ENCODE measurements around the gene NSFL1C.
"Not testable (repeated sequence)": the region's sequence is repeated elsewhere in the genome, so short reads cannot be mapped to it uniquely, and the experiment has no call there.

The NSFL1C gene

GRCh38 chr20:1505871-1506270 lies 39.2 kb upstream of the NSFL1C start:
- Histone ChIP-seq H3K36me3 (no peaks in the 10 kb centered on the region), H3K27me3 (peaks cover 0 to 2% of the 10 kb centered on the region in 2 donors), H3K9me3 (peaks cover 0 to 7% (median 0%) of the 10 kb centered on the region in 3 donors), H3K27ac (no peak overlapping the region), H3K4me3 (no peak overlapping the region), H3K4me1 (peaks cover 0 to 4% (median 0%) of the 10 kb centered on the region in 4 donors)
- DNase-seq = no peak
- TF ChIP-seq CTCF (IDR thresholded peaks at IDR 0.05) = no peak
- intact Hi-C loops (cut with DNase I; ENCODE audit: low total_unique reads) = no loop called here

GRCh38 chr20:1505361-1505760 lies 38.7 kb upstream of the NSFL1C start:
- no peak overlapping the region for H3K27ac ChIP-seq
- peaks cover 0 to 4% (median 0%) of the 10 kb centered on the region in 4 donors for H3K4me1 ChIP-seq
- peaks cover 0 to 7% (median 0%) of the 10 kb centered on the region in 3 donors for H3K9me3 ChIP-seq
- H3K4me3 ChIP-seq = no peak overlapping the region
- no peak for TF ChIP-seq CTCF (IDR thresholded peaks at IDR 0.05)
- intact Hi-C loops (cut with DNase I; ENCODE audit: low total_unique reads) = no loop called here
- no peaks in the 10 kb centered on the region for H3K36me3 ChIP-seq
- H3K27me3 ChIP-seq = peaks cover 0 to 2% of the 10 kb centered on the region in 2 donors
- no peak for DNase-seq

- peak; percentile 71 to 74 for DNase-seq
- Histone ChIP-seq H3K27me3 (peaks cover 0 to 8% of the 10 kb centered on the region in 2 donors), H3K4me3 (no peak overlapping the region), H3K36me3 (no peaks in the 10 kb centered on the region), H3K9me3 (peaks cover 0 to 7% (median 0%) of the 10 kb centered on the region in 3 donors), H3K27ac (no peak overlapping the region), H3K4me1 (peaks cover 0 to 6% (median 0%) of the 10 kb centered on the region in 4 donors)
- intact Hi-C loops (cut with DNase I; ENCODE audit: low total_unique reads) = no loop called here
- peak; percentile 55 to 59 for TF ChIP-seq CTCF (IDR thresholded peaks at IDR 0.05)
Measured at GRCh38 chr20:1503564-1504227, 37.0 kb upstream of the NSFL1C start.

- H3K4me3 ChIP-seq = no peak overlapping the region
- peaks cover 0 to 8% of the 10 kb centered on the region in 2 donors for H3K27me3 ChIP-seq
- DNase-seq = no peak
- H3K36me3 ChIP-seq = no peaks in the 10 kb centered on the region
- H3K9me3 ChIP-seq = peaks cover 0 to 7% (median 0%) of the 10 kb centered on the region in 3 donors
- H3K27ac ChIP-seq = no peak overlapping the region
- peaks cover 0 to 6% (median 0%) of the 10 kb centered on the region in 4 donors for H3K4me1 ChIP-seq
- intact Hi-C loops (cut with DNase I; ENCODE audit: low total_unique reads) = no loop called here
- TF ChIP-seq CTCF (IDR thresholded peaks at IDR 0.05) = no peak
Measured at GRCh38 chr20:1500496-1500895, 33.8 kb upstream of the NSFL1C start.

GRCh38 chr20:1499528-1500420 lies 33.1 kb upstream of the NSFL1C start:
- Histone ChIP-seq H3K27me3 (peaks cover 0 to 8% of the 10 kb centered on the region in 2 donors), H3K9me3 (peaks cover 0 to 7% (median 0%) of the 10 kb centered on the region in 3 donors), H3K4me1 (peaks cover 0 to 6% (median 0%) of the 10 kb centered on the region in 4 donors), H3K36me3 (no peaks in the 10 kb centered on the region), H3K27ac (no peak overlapping the region), H3K4me3 (no peak overlapping the region)
- no peak for DNase-seq
- no peak for TF ChIP-seq CTCF (IDR thresholded peaks at IDR 0.05)
- intact Hi-C loops (cut with DNase I; ENCODE audit: low total_unique reads) = no loop called here

GRCh38 chr20:1497371-1497770 lies 30.7 kb upstream of the NSFL1C start:
- H3K27me3 ChIP-seq; H3K9me3 ChIP-seq; DNase-seq; H3K4me1 ChIP-seq; intact Hi-C loops (cut with DNase I; ENCODE audit: low total_unique reads); H3K36me3 ChIP-seq; H3K27ac ChIP-seq; H3K4me3 ChIP-seq: not testable (repeated sequence)
